GM12801 (cell line): ENCODE data around the gene CNTN5.

Experiments used
- TF ChIP-seq, protein P1 (sequence below): IDR thresholded peaks from one replicate; pipeline ENCODE4 v1.5.1; 2011; ENCODE audit warnings: control low read depth; ENCODE audit not compliant: insufficient read length; ENCODE audit errors: extremely low read depth

The CNTN5 gene

DNA sequence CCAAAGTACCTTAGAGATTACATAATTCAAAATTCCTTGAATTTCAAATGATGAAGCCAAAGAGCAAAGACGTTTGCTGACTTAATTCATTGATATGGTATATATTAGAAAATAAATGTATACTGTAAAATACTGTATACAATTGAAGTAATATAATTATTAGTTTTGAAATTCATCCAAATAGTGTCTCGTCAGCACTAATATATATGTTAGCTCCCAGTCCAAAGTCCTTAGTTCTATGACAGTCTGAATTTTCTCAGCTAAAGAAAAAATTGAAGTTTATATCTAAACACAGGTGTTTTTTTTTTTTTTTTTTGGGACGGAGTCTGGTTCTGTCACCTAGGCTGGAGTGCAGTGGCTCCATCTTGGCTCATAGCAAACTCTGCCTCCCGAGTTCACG lies 431.3 kb downstream of the CNTN5 start:
- TF ChIP-seq, protein P1, sequence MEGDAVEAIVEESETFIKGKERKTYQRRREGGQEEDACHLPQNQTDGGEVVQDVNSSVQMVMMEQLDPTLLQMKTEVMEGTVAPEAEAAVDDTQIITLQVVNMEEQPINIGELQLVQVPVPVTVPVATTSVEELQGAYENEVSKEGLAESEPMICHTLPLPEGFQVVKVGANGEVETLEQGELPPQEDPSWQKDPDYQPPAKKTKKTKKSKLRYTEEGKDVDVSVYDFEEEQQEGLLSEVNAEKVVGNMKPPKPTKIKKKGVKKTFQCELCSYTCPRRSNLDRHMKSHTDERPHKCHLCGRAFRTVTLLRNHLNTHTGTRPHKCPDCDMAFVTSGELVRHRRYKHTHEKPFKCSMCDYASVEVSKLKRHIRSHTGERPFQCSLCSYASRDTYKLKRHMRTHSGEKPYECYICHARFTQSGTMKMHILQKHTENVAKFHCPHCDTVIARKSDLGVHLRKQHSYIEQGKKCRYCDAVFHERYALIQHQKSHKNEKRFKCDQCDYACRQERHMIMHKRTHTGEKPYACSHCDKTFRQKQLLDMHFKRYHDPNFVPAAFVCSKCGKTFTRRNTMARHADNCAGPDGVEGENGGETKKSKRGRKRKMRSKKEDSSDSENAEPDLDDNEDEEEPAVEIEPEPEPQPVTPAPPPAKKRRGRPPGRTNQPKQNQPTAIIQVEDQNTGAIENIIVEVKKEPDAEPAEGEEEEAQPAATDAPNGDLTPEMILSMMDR: no peak

DNA sequence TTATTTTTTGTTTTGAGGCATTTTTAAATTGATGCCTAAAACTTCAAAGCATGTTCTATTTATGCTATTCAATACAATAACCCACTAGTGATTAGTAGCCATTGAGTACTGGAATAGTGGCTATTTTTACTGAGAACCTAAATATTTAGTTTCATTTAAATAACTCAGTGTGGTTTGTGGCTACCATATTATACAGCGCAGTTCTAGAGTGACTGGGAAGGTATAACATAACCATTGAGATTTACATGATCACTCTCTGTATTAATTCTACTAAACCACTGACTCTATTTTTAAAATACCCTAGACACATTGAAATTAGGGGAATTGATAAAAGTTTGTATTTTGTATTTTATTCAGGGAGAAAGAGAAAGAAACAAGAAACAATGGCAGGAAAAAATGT lies 441.2 kb downstream of the CNTN5 start:
- TF ChIP-seq, protein P1: no peak

DNA sequence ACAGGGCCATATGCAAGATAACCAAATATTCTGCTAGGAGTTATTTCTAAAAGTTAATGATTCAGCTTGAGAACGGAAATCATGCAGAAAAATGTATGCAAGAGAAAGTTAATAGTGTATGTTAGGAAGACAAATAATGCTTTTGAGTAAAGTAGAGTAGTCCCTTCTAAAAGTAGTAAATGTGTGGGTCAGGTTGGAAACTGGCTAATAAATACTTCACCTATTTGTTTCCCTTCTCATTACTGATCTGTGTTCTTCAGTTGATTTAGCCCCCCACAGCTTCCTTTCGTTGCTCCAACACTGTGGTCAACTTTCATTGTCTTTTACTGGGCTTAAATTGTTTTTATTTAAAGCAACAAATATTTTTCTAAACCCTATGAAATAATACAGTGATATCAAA lies 444.2 kb downstream of the CNTN5 start:
- TF ChIP-seq, protein P1: no peak

DNA sequence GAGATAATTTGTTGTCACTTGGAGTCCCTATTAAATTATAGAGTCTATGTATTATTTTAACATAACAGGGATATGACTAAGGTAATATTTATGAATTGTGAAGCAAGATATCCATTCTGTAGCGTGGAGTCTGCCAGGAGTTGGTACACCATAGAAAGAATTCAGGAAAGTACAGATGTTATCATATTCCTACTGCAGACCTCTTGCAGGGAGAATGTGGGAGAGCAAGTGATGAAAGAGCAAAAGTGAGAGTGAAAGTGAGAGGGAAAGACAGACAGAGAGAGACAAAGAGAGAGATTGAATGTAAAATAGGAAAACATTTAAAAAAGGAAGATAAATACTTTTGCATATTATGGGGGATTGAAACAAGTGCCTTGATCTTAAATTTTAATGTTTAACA lies 468.8 kb downstream of the CNTN5 start:
- TF ChIP-seq, protein P1: no peak

DNA sequence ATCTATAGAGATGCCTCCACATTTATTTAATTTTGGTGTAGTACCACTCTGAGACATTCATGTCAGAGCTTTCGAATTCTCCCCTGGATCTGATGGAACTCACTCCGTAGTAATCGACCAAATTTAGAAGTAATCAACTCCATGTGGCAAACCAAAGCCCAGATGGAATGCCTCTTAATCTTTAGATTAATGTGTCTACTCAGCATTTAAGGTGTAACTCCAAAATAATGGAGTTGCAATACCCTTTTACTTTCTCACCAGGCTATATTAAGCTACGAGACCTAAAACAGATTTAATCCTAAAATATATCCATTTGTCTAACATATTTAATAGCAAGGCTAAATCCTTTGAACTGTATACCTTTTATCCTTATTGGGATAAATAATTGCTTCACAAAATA lies 473.3 kb downstream of the CNTN5 start:
- TF ChIP-seq, protein P1: no peak

DNA sequence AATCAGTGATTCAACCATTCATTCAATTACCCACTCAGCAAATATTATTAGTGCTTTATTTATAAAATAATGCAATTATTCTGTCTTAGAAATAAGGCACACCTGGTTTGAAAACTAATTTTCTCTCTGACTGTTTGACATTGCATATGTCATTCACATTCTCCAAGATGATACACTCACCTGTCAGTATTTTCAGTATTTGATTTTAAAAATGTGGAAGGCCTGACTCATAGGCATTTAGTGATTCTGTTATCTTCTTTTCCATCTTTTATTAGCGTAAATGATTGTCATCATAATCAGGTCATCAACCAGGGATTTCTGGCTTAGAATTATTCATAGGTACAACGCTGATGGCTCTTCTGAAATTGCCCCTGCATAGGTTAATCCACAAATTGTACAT lies 480.9 kb downstream of the CNTN5 start:
- TF ChIP-seq, protein P1: no peak

DNA sequence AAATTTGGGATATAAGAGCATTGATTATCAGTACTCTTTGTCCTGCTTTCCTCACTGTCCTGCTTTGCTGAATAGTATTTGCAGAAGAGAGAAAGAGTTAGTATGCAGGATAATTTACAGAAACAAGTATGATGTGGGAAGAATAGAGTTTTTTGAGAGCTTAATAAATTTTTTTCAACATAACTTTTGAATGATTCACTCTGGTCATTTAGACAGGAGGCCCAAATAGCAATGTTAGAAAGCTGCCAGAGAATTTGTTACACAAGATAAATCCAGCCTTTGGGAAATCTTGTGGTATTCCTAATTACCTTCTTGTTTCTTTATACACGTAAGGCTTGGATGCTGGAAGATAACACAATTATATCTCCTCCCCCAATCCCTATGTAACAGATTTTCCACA lies 484.6 kb downstream of the CNTN5 start:
- TF ChIP-seq, protein P1: no peak

DNA sequence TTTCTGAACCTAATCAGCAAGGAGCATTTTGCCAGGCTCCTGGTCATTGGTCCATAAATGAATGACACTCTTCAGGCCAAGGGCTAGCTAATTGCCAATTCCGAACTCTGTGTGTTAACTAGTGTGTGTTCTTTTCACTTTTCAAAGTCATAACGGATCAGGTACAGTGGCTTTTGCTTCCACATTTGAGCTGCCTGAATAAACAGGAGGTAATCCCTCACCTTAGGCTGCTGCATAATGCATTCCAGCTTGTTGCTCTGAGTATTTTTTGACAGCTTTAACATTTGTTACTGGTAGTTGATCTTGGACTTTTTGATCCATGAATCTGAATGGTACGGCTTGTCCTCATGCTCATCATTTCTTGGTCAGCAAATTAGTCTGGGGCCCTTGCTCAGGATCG lies 485.1 kb downstream of the CNTN5 start:
- TF ChIP-seq, protein P1: no peak
